ENCODE data around the gene HRK. TPM values are rescaled to one million over a fixed set of nuclear protein-coding genes. Genes with fewer than 3 reads are reported as not detected.

The HRK gene
- total RNA-seq, 6 experiments from 2014 or later = not detected

GRCh38 chr12:116896411-116896924, 15.2 kb upstream of the HRK start:
- Mint-ChIP-seq H3K9me3 (no peaks in the 10 kb centered on the region), H3K4me1 (ENCODE audit: low read depth) (no peaks in the 10 kb centered on the region), H3K4me3 (no peak overlapping the region), H3K27me3 (ENCODE audit: insufficient read depth) (peaks cover 26% of the 10 kb centered on the region), H3K27ac (no peak overlapping the region), H3K36me3 (ENCODE audit: low read depth) (no peaks in the 10 kb centered on the region)
- TF ChIP-seq CTCF (IDR thresholded peaks at IDR 0.05) = no peak
- DNase-seq = no peak

- TF ChIP-seq CTCF (IDR thresholded peaks at IDR 0.05) = no peak
- Mint-ChIP-seq H3K9me3 (no peaks in the 10 kb centered on the region), H3K4me3 (no peak overlapping the region), H3K27ac (no peak overlapping the region), H3K27me3 (ENCODE audit: insufficient read depth) (peaks cover 19% of the 10 kb centered on the region), H3K36me3 (ENCODE audit: low read depth) (no peaks in the 10 kb centered on the region), H3K4me1 (ENCODE audit: low read depth) (no peaks in the 10 kb centered on the region)
- DNase-seq = no peak
Observed at GRCh38 chr12:116894913-116895312, 13.7 kb upstream of the HRK start.

- Mint-ChIP-seq H3K27me3 (ENCODE audit: insufficient read depth) (peaks cover 13% of the 10 kb centered on the region), H3K9me3 (no peaks in the 10 kb centered on the region), H3K36me3 (ENCODE audit: low read depth) (no peaks in the 10 kb centered on the region), H3K4me3 (no peak overlapping the region), H3K27ac (no peak overlapping the region), H3K4me1 (ENCODE audit: low read depth) (no peaks in the 10 kb centered on the region)
- DNase-seq = no peak
- TF ChIP-seq CTCF (IDR thresholded peaks at IDR 0.05) = no peak
Observed at GRCh38 chr12:116892349-116893140, 11.3 kb upstream of the HRK start.

- H3K27me3 Mint-ChIP-seq (ENCODE audit: insufficient read depth) = peaks cover 11% of the 10 kb centered on the region
- no peaks in the 10 kb centered on the region for H3K9me3 Mint-ChIP-seq
- H3K36me3 Mint-ChIP-seq (ENCODE audit: low read depth) = no peaks in the 10 kb centered on the region
- H3K4me3 Mint-ChIP-seq = no peak overlapping the region
- no peak for DNase-seq
- no peak overlapping the region for H3K27ac Mint-ChIP-seq
- no peak for TF ChIP-seq CTCF (IDR thresholded peaks at IDR 0.05)
- no peaks in the 10 kb centered on the region for H3K4me1 Mint-ChIP-seq (ENCODE audit: low read depth)
Observed at GRCh38 chr12:116891019-116891418, 9.8 kb upstream of the HRK start.

GRCh38 chr12:116890330-116890729, 9.1 kb upstream of the HRK start:
- Mint-ChIP-seq H3K27me3 (ENCODE audit: insufficient read depth) (peaks cover 15% of the 10 kb centered on the region), H3K4me1 (ENCODE audit: low read depth) (no peaks in the 10 kb centered on the region), H3K4me3 (no peak overlapping the region), H3K36me3 (ENCODE audit: low read depth) (no peaks in the 10 kb centered on the region), H3K9me3 (no peaks in the 10 kb centered on the region), H3K27ac (no peak overlapping the region)
- TF ChIP-seq CTCF (IDR thresholded peaks at IDR 0.05) = no peak
- no peak for DNase-seq

Measured in HFFc6 (cell line).